Muscle layer of duodenum (tissue), 2 donors: Measurements from ENCODE around the gene PPIA.

Experiments used
- H3K27ac ChIP-seq: one replicate; pipeline ENCODE4 v1.7.0; 2013; ENCODE audit warnings: mild to moderate bottlenecking, low read length
- H3K27me3 ChIP-seq: one replicate; pipeline ENCODE4 v1.7.0; 2013; ENCODE audit warnings: low read depth, mild to moderate bottlenecking, control low read depth, low read length
- H3K36me3 ChIP-seq, 2 donors: one replicate each; pipeline ENCODE4 v1.7.0; 2013; ENCODE audit warnings: low read length in 2 of 2, control low read depth in 1 of 2, mild to moderate bottlenecking in 1 of 2; ENCODE audit not compliant: insufficient read depth in 2 of 2, control insufficient read depth in 1 of 2
- H3K4me1 ChIP-seq, 2 donors: one replicate each; pipeline ENCODE4 v1.7.0; 2013; ENCODE audit warnings: low read length in 2 of 2, mild to moderate bottlenecking in 2 of 2, control low read depth in 1 of 2, moderate library complexity in 1 of 2; ENCODE audit not compliant: insufficient read depth in 2 of 2, control insufficient read depth in 1 of 2
- H3K4me3 ChIP-seq, 2 donors: one replicate each; pipeline ENCODE4 v1.7.0; 2013; ENCODE audit warnings: low read length in 2 of 2, low read depth in 1 of 2, mild to moderate bottlenecking in 1 of 2
- H3K9me3 ChIP-seq, 2 donors: one replicate each; pipeline ENCODE4 v1.7.0; 2013; ENCODE audit warnings: low read length in 2 of 2, control low read depth in 1 of 2, mild to moderate bottlenecking in 1 of 2; ENCODE audit not compliant: control insufficient read depth in 1 of 2
- donor health status: healthy.

Gene PPIA

GRCh38 chr7:44756904-44757303 is 39.6 kb upstream of the PPIA start:
- Histone ChIP-seq H3K36me3 (peaks cover 17 to 41% of the 10 kb centered on the region in 2 donors), H3K4me3 (peak overlapping the region in 1 of 2 donors; percentile 33), H3K27me3 (no peaks in the 10 kb centered on the region), H3K4me1 (peaks cover 6 to 27% of the 10 kb centered on the region in 2 donors), H3K27ac (no peak overlapping the region), H3K9me3 (no peaks in the 10 kb centered on the region)

GRCh38 chr7:44757311-44757710 is 39.2 kb upstream of the PPIA start:
- Histone ChIP-seq H3K9me3 (no peaks in the 10 kb centered on the region), H3K4me1 (peaks cover 6 to 27% of the 10 kb centered on the region in 2 donors), H3K36me3 (peaks cover 17 to 45% of the 10 kb centered on the region in 2 donors), H3K27ac (no peak overlapping the region), H3K4me3 (peak overlapping the region in 1 of 2 donors; percentile 33), H3K27me3 (no peaks in the 10 kb centered on the region)

- Histone ChIP-seq H3K9me3 (no peaks in the 10 kb centered on the region), H3K36me3 (peaks cover 18 to 48% of the 10 kb centered on the region in 2 donors), H3K4me3 (no peak overlapping the region), H3K27me3 (no peaks in the 10 kb centered on the region), H3K4me1 (peaks cover 6 to 27% of the 10 kb centered on the region in 2 donors), H3K27ac (no peak overlapping the region)
These were observed 38.7 kb upstream of the PPIA start for GRCh38 chr7:44757739-44758138.

- H3K9me3 ChIP-seq, result no peaks in the 10 kb centered on the region
- H3K4me1 ChIP-seq, result peaks cover 6 to 27% of the 10 kb centered on the region in 2 donors
- no peak overlapping the region for H3K27ac ChIP-seq
- peaks cover 33 to 63% of the 10 kb centered on the region in 2 donors for H3K36me3 ChIP-seq
- H3K4me3 ChIP-seq, result no peak overlapping the region
- no peaks in the 10 kb centered on the region for H3K27me3 ChIP-seq
These were observed 37.2 kb upstream of the PPIA start for GRCh38 chr7:44759246-44759645.

- no peaks in the 10 kb centered on the region for H3K27me3 ChIP-seq
- H3K36me3 ChIP-seq, result peaks cover 41 to 72% of the 10 kb centered on the region in 2 donors
- no peak overlapping the region for H3K4me3 ChIP-seq
- peaks cover 6 to 23% of the 10 kb centered on the region in 2 donors for H3K4me1 ChIP-seq
- no peaks in the 10 kb centered on the region for H3K9me3 ChIP-seq
- H3K27ac ChIP-seq, result no peak overlapping the region
These were observed 36.4 kb upstream of the PPIA start for GRCh38 chr7:44760034-44760580.

- Histone ChIP-seq H3K27ac (no peak overlapping the region), H3K9me3 (no peaks in the 10 kb centered on the region), H3K4me3 (no peak overlapping the region), H3K36me3 (peaks cover 50 to 86% of the 10 kb centered on the region in 2 donors), H3K27me3 (no peaks in the 10 kb centered on the region), H3K4me1 (peaks cover 0 to 10% of the 10 kb centered on the region in 2 donors)
These were observed 35.0 kb upstream of the PPIA start for GRCh38 chr7:44761207-44762161.

- Histone ChIP-seq H3K27me3 (no peaks in the 10 kb centered on the region), H3K4me3 (no peak overlapping the region), H3K27ac (no peak overlapping the region), H3K9me3 (no peaks in the 10 kb centered on the region), H3K36me3 (peaks cover 46 to 87% of the 10 kb centered on the region in 2 donors), H3K4me1 (peaks cover 0 to 4% of the 10 kb centered on the region in 2 donors)
These were observed 34.2 kb upstream of the PPIA start for GRCh38 chr7:44762300-44762699.

GRCh38 chr7:44762726-44763522 is 33.6 kb upstream of the PPIA start:
- Histone ChIP-seq H3K27me3 (no peaks in the 10 kb centered on the region), H3K9me3 (no peaks in the 10 kb centered on the region), H3K27ac (no peak overlapping the region), H3K4me1 (peaks cover 0 to 9% of the 10 kb centered on the region in 2 donors), H3K36me3 (peaks cover 46 to 88% of the 10 kb centered on the region in 2 donors), H3K4me3 (no peak overlapping the region)

- Histone ChIP-seq H3K36me3 (peaks cover 46 to 83% of the 10 kb centered on the region in 2 donors), H3K4me3 (no peak overlapping the region), H3K9me3 (no peaks in the 10 kb centered on the region), H3K27me3 (no peaks in the 10 kb centered on the region), H3K27ac (no peak overlapping the region), H3K4me1 (peaks cover 0 to 21% of the 10 kb centered on the region in 2 donors)
These were observed 32.4 kb upstream of the PPIA start for GRCh38 chr7:44764081-44764480.

GRCh38 chr7:44764665-44765578 is 31.6 kb upstream of the PPIA start:
- H3K9me3 ChIP-seq, result no peaks in the 10 kb centered on the region
- peaks cover 6 to 29% of the 10 kb centered on the region in 2 donors for H3K4me1 ChIP-seq
- H3K4me3 ChIP-seq, result no peak overlapping the region
- peaks cover 39 to 75% of the 10 kb centered on the region in 2 donors for H3K36me3 ChIP-seq
- no peak overlapping the region for H3K27ac ChIP-seq
- H3K27me3 ChIP-seq, result no peaks in the 10 kb centered on the region
